SU-DHL-6 (cell line): ENCODE measurements around the gene NACC2.

ENCODE experiments used
- H2AFZ ChIP-seq: fragments of 200-600 bp; sonication (generic); 2 replicates; pipeline ENCODE4 v1.6.1; 2014; ENCODE audit warnings: low read depth, mild to moderate bottlenecking, moderate library complexity, mixed read lengths, antibody characterized with exemption, low read length; ENCODE audit not compliant: severe bottlenecking
- H3F3A ChIP-seq: fragments of 200-600 bp; shearing (Covaris generic); 2 replicates; pipeline ENCODE4 v1.6.0; 2016; ENCODE audit warnings: antibody characterized with exemption, mild to moderate bottlenecking; ENCODE audit not compliant: insufficient read depth
- H3K27ac ChIP-seq: fragments of 200-600 bp; sonication (generic); 2 replicates; pipeline ENCODE4 v1.5.1; 2016; ENCODE audit warnings: low read depth, mild to moderate bottlenecking, low read length, moderate library complexity, mixed read lengths
- H3K27me3 ChIP-seq: fragments of 200-600 bp; sonication (generic), shearing (Covaris generic); 2 replicates; pipeline ENCODE4 v1.6.0; 2014; ENCODE audit warnings: mild to moderate bottlenecking, low read length
- H3K36me3 ChIP-seq: fragments of 200-600 bp; sonication (generic); 2 replicates; pipeline ENCODE4 v1.6.1; 2014; ENCODE audit warnings: mild to moderate bottlenecking, low read length, mixed read lengths
- H3K4me2 ChIP-seq: fragments of 300-600, 200-600 bp; shearing (Covaris generic), sonication (generic); 2 replicates; pipeline ENCODE4 v1.6.0; 2014; ENCODE audit warnings: low read length, low read depth, mild to moderate bottlenecking; ENCODE audit not compliant: poor library complexity, severe bottlenecking
- H3K4me3 ChIP-seq: fragments of 200-600 bp; sonication (generic); 2 replicates; pipeline ENCODE4 v1.5.1; 2014; ENCODE audit warnings: antibody characterized with exemption, low read length, mild to moderate bottlenecking, mixed read lengths; ENCODE audit not compliant: insufficient read depth, poor library complexity, severe bottlenecking
- H3K79me2 ChIP-seq: fragments of 200-600 bp; sonication (generic); 2 replicates; pipeline ENCODE4 v1.6.1; 2014; ENCODE audit warnings: mild to moderate bottlenecking, low read length, moderate library complexity; ENCODE audit not compliant: insufficient read depth
- H3K9ac ChIP-seq: fragments of 200-600 bp; sonication (generic); 2 replicates; pipeline ENCODE4 v1.7.0; 2014; ENCODE audit warnings: mild to moderate bottlenecking, low read length
- H3K9me2 ChIP-seq: fragments of 200-600 bp; sonication (generic); replicated peaks from 2 replicates; pipeline ENCODE4 v1.6.1; 2014; ENCODE audit warnings: low read length; ENCODE audit not compliant: insufficient read depth
- H3K9me3 ChIP-seq: fragments of 200-600 bp; sonication (generic); 2 replicates; pipeline ENCODE4 v1.6.1; 2014; ENCODE audit warnings: low read length, mixed read lengths; ENCODE audit not compliant: insufficient read depth
- H4K20me1 ChIP-seq: fragments of 200-600 bp; sonication (generic); 2 replicates; pipeline ENCODE4 v1.6.1; 2014; ENCODE audit warnings: low read depth, mild to moderate bottlenecking, antibody characterized with exemption, low read length, moderate library complexity, mixed read lengths
- CTCF ChIP-seq: fragments of 200-600 bp; sonication (generic); IDR thresholded peaks from one replicate; pipeline ENCODE4 v1.5.1; 2017; ENCODE audit warnings: antibody characterized with exemption, mild to moderate bottlenecking, low read length, moderate library complexity; ENCODE audit not compliant: insufficient read depth, poor library complexity, severe bottlenecking
- EZH2phosphoT487 ChIP-seq: fragments of 200-600 bp; sonication (generic), shearing (Covaris generic); conservative IDR thresholded peaks from 2 replicates; pipeline ENCODE4 v1.6.1; 2018; ENCODE audit warnings: mild to moderate bottlenecking, antibody characterized with exemption, low read length, moderate library complexity, mixed read lengths

Gene NACC2

GRCh38 chr9:136140966-136141365 is 45.9 kb upstream of the NACC2 start:
- no peak overlapping the region for H3K27ac ChIP-seq
- no peaks in the 10 kb centered on the region for H4K20me1 ChIP-seq
- H3K79me2 ChIP-seq, result no peaks in the 10 kb centered on the region
- H3K27me3 ChIP-seq, result no peaks in the 10 kb centered on the region
- TF ChIP-seq CTCF (no peak), EZH2phosphoT487 (no peak)
- H3K9ac ChIP-seq, result no peak overlapping the region
- H3K4me3 ChIP-seq, result no peak overlapping the region
- no peaks in the 10 kb centered on the region for H3K9me3 ChIP-seq
- no peaks in the 10 kb centered on the region for H3K9me2 ChIP-seq
- H3F3A ChIP-seq, result no peaks in the 10 kb centered on the region
- H3K4me2 ChIP-seq, result no peak overlapping the region
- no peak overlapping the region for H2AFZ ChIP-seq
- H3K36me3 ChIP-seq, result no peaks in the 10 kb centered on the region

DNA sequence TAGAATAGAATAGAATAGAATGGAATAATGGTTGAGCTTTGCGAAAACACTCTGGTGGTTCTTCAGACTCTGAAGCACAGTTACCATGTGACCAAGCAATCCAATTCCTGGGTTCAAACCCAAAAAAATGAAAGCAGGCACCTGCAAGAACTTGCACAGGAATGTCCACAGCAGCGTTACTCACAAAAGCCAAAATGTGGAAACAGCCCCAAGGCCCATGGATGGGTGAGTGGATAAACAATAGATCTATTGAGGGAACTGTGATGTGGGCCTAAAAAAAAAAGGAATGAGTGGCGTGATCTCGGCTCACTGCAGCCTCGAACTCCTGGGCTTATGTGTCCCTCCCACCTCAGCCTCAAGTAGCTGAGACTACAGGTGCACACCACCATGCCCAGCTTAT is 45.0 kb upstream of the NACC2 start:
- no peak overlapping the region for H2AFZ ChIP-seq
- no peak for TF ChIP-seq CTCF
- no peak for TF ChIP-seq EZH2phosphoT487
- H3K27me3 ChIP-seq, result no peaks in the 10 kb centered on the region
- H3F3A ChIP-seq, result no peaks in the 10 kb centered on the region
- H3K9ac ChIP-seq, result no peak overlapping the region
- no peaks in the 10 kb centered on the region for H3K9me3 ChIP-seq
- H3K27ac ChIP-seq, result no peak overlapping the region
- no peak overlapping the region for H3K4me3 ChIP-seq
- no peaks in the 10 kb centered on the region for H4K20me1 ChIP-seq
- no peak overlapping the region for H3K4me2 ChIP-seq
- no peaks in the 10 kb centered on the region for H3K9me2 ChIP-seq
- H3K79me2 ChIP-seq, result no peaks in the 10 kb centered on the region
- H3K36me3 ChIP-seq, result no peaks in the 10 kb centered on the region

- Histone ChIP-seq H4K20me1 (no peaks in the 10 kb centered on the region), H3K9me2 (no peaks in the 10 kb centered on the region), H3K9ac (no peak overlapping the region), H3K27ac (no peak overlapping the region), H3F3A (no peaks in the 10 kb centered on the region), H3K4me2 (no peak overlapping the region), H3K4me3 (no peak overlapping the region), H3K36me3 (no peaks in the 10 kb centered on the region), H3K27me3 (no peaks in the 10 kb centered on the region), H3K9me3 (no peaks in the 10 kb centered on the region), H2AFZ (no peak overlapping the region), H3K79me2 (no peaks in the 10 kb centered on the region)
- TF ChIP-seq EZH2phosphoT487 (no peak), CTCF (peak; percentile 49)
These were observed 43.5 kb upstream of the NACC2 start for GRCh38 chr9:136138566-136138965.
